Hepatocyte (in vitro differentiated cells): ENCODE measurements around the gene ADAMTS12. TPM values are rescaled to one million over a fixed set of nuclear protein-coding genes. Genes with fewer than 3 reads are reported as not detected.

Source experiments
- DNase-seq: peaks from one replicate; pipeline ENCODE4 v3.0.0-alpha.2; 2016; ENCODE audit warnings: low spot score
- H2AFZ ChIP-seq: fragments of 200-600 bp; sonication (generic); 2 replicates; pipeline ENCODE4 v1.6.0; 2016; ENCODE audit warnings: antibody characterized with exemption, mild to moderate bottlenecking
- H3K27ac ChIP-seq: fragments of 200-600 bp; sonication (generic); 2 replicates; pipeline ENCODE4 v1.5.1; 2016; ENCODE audit warnings: mild to moderate bottlenecking
- H3K27me3 ChIP-seq: fragments of 200-600 bp; sonication (generic); 2 replicates; pipeline ENCODE4 v1.6.1; 2016
- H3K36me3 ChIP-seq: fragments of 200-600 bp; sonication (generic); replicated peaks from 2 replicates; pipeline ENCODE4 v1.5.1; 2016; ENCODE audit warnings: low read depth; ENCODE audit not compliant: insufficient read depth
- H3K4me1 ChIP-seq: fragments of 200-600 bp; sonication (generic); 2 replicates; pipeline ENCODE4 v1.5.1; 2016; ENCODE audit warnings: mild to moderate bottlenecking, moderate library complexity; ENCODE audit not compliant: insufficient read depth
- H3K4me2 ChIP-seq: fragments of 200-600 bp; sonication (generic); 2 replicates; pipeline ENCODE4 v1.6.0; 2016
- H3K4me3 ChIP-seq: fragments of 200-600 bp; sonication (generic); 2 replicates; pipeline ENCODE4 v1.5.1; 2016; ENCODE audit warnings: mild to moderate bottlenecking
- H3K79me2 ChIP-seq: fragments of 200-600 bp; sonication (generic); 2 replicates; pipeline ENCODE4 v1.6.0; 2017; ENCODE audit warnings: mild to moderate bottlenecking
- H3K9me2 ChIP-seq: fragments of 200-600 bp; sonication (generic); replicated peaks from 2 replicates; pipeline ENCODE4 v1.6.0; 2017; ENCODE audit warnings: mild to moderate bottlenecking; ENCODE audit not compliant: insufficient read depth
- H3K9me3 ChIP-seq: fragments of 200-600 bp; sonication (generic); 2 replicates; pipeline ENCODE4 v1.5.1; 2016; ENCODE audit warnings: low read depth, mild to moderate bottlenecking
- H4K20me1 ChIP-seq: fragments of 200-600 bp; sonication (generic); 2 replicates; pipeline ENCODE4 v1.6.0; 2016; ENCODE audit warnings: mild to moderate bottlenecking; ENCODE audit not compliant: insufficient read depth, poor library complexity, severe bottlenecking
- EZH2 ChIP-seq: fragments of 200-600 bp; sonication (generic); IDR thresholded peaks from 2 replicates; pipeline ENCODE4 v1.6.1; 2016; ENCODE audit warnings: antibody characterized with exemption, mild to moderate bottlenecking, borderline replicate concordance
- EZH2phosphoT487 ChIP-seq: fragments of 200-600 bp; sonication (generic); IDR thresholded peaks from one replicate; pipeline ENCODE4 v1.6.1; 2018; ENCODE audit warnings: antibody characterized with exemption, mild to moderate bottlenecking, low read depth, moderate library complexity; ENCODE audit not compliant: unreplicated experiment, severe bottlenecking
- WGBS: methylation state at CpG from one replicate; pipeline ENCODE4 v1.1.6; 2016; ENCODE audit warnings: low lambda C conversion rate; ENCODE audit errors: missing lambda C conversion rate; 5-methylcytosine and 5-hydroxymethylcytosine counted together
- polyA plus RNA-seq: library from polyadenylated mRNA; unstranded; fragments of >200 nt; fragmentation: Nextera tagmentation; extraction: Ambion mirVana; gene quantifications from 2 replicates; pipeline ENCODE4 v1.2.1, GENCODE V29; 2016
- total RNA-seq: library from RNA; depleted of rRNA; stranded (reverse); fragments of >200 nt; gene quantifications from 2 replicates; pipeline ENCODE4 v1.2.3, GENCODE V29; 2014
- TF ChIP-seq, protein P1 (sequence below): fragments of 200-600 bp; sonication (generic); IDR thresholded peaks from 2 replicates; pipeline ENCODE4 v1.5.1; 2016; ENCODE audit warnings: antibody characterized with exemption, mild to moderate bottlenecking; ENCODE audit not compliant: poor library complexity

ADAMTS12 gene
- total and polyA plus RNA-seq, 2 experiments from 2014 or later: 3.2 to 8.9 TPM

DNA sequence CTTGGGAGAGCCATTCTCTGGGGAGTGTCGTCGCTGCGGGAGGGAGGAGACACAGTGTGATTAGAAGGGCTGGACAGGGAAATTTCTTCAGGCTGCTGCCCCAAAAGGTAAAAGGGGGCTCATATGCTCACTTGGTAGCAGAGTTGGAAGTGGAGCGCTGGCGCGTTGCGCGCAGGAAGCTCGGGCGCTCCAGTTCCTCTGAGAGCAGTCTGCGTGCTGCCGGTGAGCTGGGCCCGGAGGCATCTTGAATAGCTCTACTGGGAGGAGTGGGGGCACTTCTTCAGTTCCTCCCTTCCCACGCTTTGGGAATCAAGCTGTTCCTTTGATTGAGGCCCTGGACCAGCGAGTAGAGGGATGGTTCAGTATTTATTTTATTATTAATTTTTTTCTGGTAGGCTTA, 47.1 kb upstream of the ADAMTS12 start:
- Histone ChIP-seq H3K4me1 (no peaks in the 10 kb centered on the region), H2AFZ (no peak overlapping the region), H3K36me3 (no peaks in the 10 kb centered on the region), H3K9me3 (no peaks in the 10 kb centered on the region), H3K79me2 (no peaks in the 10 kb centered on the region), H3K9me2 (no peaks in the 10 kb centered on the region), H3K4me3 (no peak overlapping the region), H4K20me1 (no peaks in the 10 kb centered on the region), H3K27ac (no peak overlapping the region), H3K27me3 (peaks cover 4% of the 10 kb centered on the region), H3K4me2 (no peak overlapping the region)
- TF ChIP-seq, protein P1, sequence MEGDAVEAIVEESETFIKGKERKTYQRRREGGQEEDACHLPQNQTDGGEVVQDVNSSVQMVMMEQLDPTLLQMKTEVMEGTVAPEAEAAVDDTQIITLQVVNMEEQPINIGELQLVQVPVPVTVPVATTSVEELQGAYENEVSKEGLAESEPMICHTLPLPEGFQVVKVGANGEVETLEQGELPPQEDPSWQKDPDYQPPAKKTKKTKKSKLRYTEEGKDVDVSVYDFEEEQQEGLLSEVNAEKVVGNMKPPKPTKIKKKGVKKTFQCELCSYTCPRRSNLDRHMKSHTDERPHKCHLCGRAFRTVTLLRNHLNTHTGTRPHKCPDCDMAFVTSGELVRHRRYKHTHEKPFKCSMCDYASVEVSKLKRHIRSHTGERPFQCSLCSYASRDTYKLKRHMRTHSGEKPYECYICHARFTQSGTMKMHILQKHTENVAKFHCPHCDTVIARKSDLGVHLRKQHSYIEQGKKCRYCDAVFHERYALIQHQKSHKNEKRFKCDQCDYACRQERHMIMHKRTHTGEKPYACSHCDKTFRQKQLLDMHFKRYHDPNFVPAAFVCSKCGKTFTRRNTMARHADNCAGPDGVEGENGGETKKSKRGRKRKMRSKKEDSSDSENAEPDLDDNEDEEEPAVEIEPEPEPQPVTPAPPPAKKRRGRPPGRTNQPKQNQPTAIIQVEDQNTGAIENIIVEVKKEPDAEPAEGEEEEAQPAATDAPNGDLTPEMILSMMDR: no peak
- TF ChIP-seq EZH2: no peak
- no peak for TF ChIP-seq EZH2phosphoT487
- WGBS: 95% methylated on average over 15 of the region's 15 CpGs
- no peak for DNase-seq

DNA sequence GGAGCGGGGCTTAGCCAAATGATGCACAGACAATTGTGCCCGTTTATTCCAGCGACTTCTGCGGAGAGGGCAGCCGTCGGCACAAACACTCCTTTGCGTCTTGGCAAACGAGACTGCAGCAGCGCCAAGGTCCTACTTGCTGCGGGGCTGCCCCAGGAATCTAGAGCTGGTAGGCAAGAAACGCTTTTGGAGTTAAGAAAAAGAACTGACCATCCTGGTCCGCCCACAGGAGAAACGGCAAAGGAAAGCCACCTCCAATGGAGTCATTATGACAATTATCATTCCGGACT, 46.7 kb upstream of the ADAMTS12 start:
- Histone ChIP-seq H4K20me1 (no peaks in the 10 kb centered on the region), H3K4me3 (no peak overlapping the region), H2AFZ (no peak overlapping the region), H3K4me1 (no peaks in the 10 kb centered on the region), H3K9me3 (no peaks in the 10 kb centered on the region), H3K4me2 (no peak overlapping the region), H3K9me2 (no peaks in the 10 kb centered on the region), H3K27me3 (peaks cover 4% of the 10 kb centered on the region), H3K36me3 (no peaks in the 10 kb centered on the region), H3K79me2 (no peaks in the 10 kb centered on the region), H3K27ac (no peak overlapping the region)
- 94% methylated on average over 14 of the region's 14 CpGs for WGBS
- no peak for TF ChIP-seq EZH2phosphoT487
- no peak for TF ChIP-seq EZH2
- TF ChIP-seq, protein P1: no peak
- no peak for DNase-seq

DNA sequence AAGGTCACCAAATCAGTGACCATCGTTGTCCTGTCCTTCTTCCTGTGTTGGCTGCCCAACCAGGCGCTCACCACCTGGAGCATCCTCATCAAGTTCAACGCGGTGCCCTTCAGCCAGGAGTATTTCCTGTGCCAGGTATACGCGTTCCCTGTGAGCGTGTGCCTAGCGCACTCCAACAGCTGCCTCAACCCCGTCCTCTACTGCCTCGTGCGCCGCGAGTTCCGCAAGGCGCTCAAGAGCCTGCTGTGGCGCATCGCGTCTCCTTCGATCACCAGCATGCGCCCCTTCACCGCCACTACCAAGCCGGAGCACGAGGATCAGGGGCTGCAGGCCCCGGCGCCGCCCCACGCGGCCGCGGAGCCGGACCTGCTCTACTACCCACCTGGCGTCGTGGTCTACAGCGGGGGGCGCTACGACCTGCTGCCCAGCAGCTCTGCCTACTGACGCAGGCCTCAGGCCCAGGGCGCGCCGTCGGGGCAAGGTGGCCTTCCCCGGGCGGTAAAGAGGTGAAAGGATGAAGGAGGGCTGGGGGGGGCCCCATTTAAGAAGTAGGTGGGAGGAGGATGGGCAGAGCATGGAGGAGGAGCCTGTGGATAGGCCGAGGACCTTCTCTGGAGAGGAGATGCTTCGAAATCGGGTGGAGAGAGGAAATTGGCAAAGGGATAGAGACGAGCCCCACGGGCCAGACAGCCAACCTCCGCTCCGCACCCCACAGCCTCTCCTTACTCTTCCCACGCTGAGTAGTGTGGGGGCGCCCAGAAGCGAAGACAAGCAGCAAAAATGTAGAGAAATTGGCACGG, 46.1 kb upstream of the ADAMTS12 start:
- no peak overlapping the region for H3K27ac ChIP-seq
- WGBS: 97% methylated on average over 54 of the region's 54 CpGs
- no peaks in the 10 kb centered on the region for H3K36me3 ChIP-seq
- H3K27me3 ChIP-seq: peaks cover 4% of the 10 kb centered on the region
- TF ChIP-seq EZH2phosphoT487: no peak
- no peak for TF ChIP-seq EZH2
- TF ChIP-seq, protein P1: no peak
- H3K79me2 ChIP-seq: no peaks in the 10 kb centered on the region
- H3K9me3 ChIP-seq: no peaks in the 10 kb centered on the region
- H3K4me3 ChIP-seq: no peak overlapping the region
- H3K9me2 ChIP-seq: no peaks in the 10 kb centered on the region
- DNase-seq: no peak
- no peaks in the 10 kb centered on the region for H4K20me1 ChIP-seq
- no peak overlapping the region for H3K4me2 ChIP-seq
- no peaks in the 10 kb centered on the region for H3K4me1 ChIP-seq
- H2AFZ ChIP-seq: no peak overlapping the region
